ENCODE results near the gene ADAMTS2. TPM values are rescaled to one million over a fixed set of nuclear protein-coding genes. Genes with fewer than 3 reads are reported as not detected.

Gene ADAMTS2
- total and polyA plus RNA-seq, 2 of the 8 experiments (the other 6 are each of a cell fraction or from before 2014, with no cell fraction given): 6.6 to 7.3 TPM

GRCh38 chr5:179168664-179169063 is 176.6 kb downstream of the ADAMTS2 start:
- no peak overlapping the region for H2BK15ac ChIP-seq (ENCODE audit: low read length)
- H3K79me1 ChIP-seq (ENCODE audit: low read depth, low read length): no peaks in the 10 kb centered on the region
- H3K4me3 ChIP-seq (ENCODE audit: extremely low read depth in 1 of 4, insufficient read depth in 2 of 4, low read depth in 3 of 4, low read length in 4 of 4): no peak overlapping the region
- H4K5ac ChIP-seq (ENCODE audit: insufficient read length, low read depth, low read length): no peak overlapping the region
- no peak overlapping the region for H2BK12ac ChIP-seq (ENCODE audit: low read depth, low read length)
- H3K56ac ChIP-seq (replicated peaks; ENCODE audit: insufficient read length, low read depth, low read length): no peak overlapping the region
- no peak overlapping the region for H2AFZ ChIP-seq (ENCODE audit: low read length)
- no peak for FAIRE-seq
- no peak overlapping the region for H2BK20ac ChIP-seq (ENCODE audit: low read length)
- H4K91ac ChIP-seq (replicated peaks; ENCODE audit: insufficient read length, low read length): no peak overlapping the region
- no peak overlapping the region for H4K8ac ChIP-seq (ENCODE audit: extremely low read depth, insufficient read depth, low read length)
- H3K4me1 ChIP-seq (replicated peaks in 1 of 4; ENCODE audit: control insufficient read depth in 3 of 4, insufficient read depth in 4 of 4, low read length in 3 of 4): no peaks in the 10 kb centered on the region; a peak in 1 of 7 replicates
- no peaks in the 10 kb centered on the region for H4K20me1 ChIP-seq (replicated peaks in 1 of 2; ENCODE audit: control insufficient read depth in 1 of 2, insufficient read depth in 2 of 2, low read length in 2 of 2)
- no peak overlapping the region for H3K14ac ChIP-seq (ENCODE audit: insufficient read length)
- H2AK5ac ChIP-seq (ENCODE audit: low read depth, low read length): no peak overlapping the region
- no peaks in the 10 kb centered on the region for H3K79me2 ChIP-seq (ENCODE audit: control insufficient read depth in 1 of 2, insufficient read depth in 2 of 2, low read length in 2 of 2)
- 0 out of 4 replicates have a peak, but pooled peaks cover 0 to 2% of the 10 kb centered on the region in 2 experiments for H3K9me3 ChIP-seq (ENCODE audit: insufficient read depth in 2 of 2, low read depth in 1 of 2, low read length in 1 of 2)
- no peak overlapping the region for H3K4me2 ChIP-seq (ENCODE audit: insufficient read depth in 1 of 2, low read depth in 2 of 2, low read length in 2 of 2)
- 66% methylated on average over 6 of the region's 6 CpGs; no CpG with 5 or more reads in 1 of the 2 experiments for WGBS, 2 experiments (ENCODE audit: extremely low coverage in 1 of 2, insufficient coverage in 1 of 2, insufficient read length in 1 of 2, insufficient replicate concordance in 2 of 2, low coverage in 1 of 2, low lambda C conversion rate in 2 of 2, missing lambda C conversion rate in 1 of 2)
- H2BK5ac ChIP-seq (ENCODE audit: low read depth, low read length): no peak overlapping the region
- no peak overlapping the region for H3K4ac ChIP-seq (replicated peaks; ENCODE audit: insufficient read length, low read depth, low read length)
- no peak for TF ChIP-seq KDM1A (IDR thresholded peaks at IDR 0.05; ENCODE audit: borderline replicate concordance, low read length)
- TF ChIP-seq JUND (IDR thresholded peaks at IDR 0.05; ENCODE audit: low read length): no peak
- TF ChIP-seq, protein P1, sequence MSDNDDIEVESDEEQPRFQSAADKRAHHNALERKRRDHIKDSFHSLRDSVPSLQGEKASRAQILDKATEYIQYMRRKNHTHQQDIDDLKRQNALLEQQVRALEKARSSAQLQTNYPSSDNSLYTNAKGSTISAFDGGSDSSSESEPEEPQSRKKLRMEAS (IDR thresholded peaks at IDR 0.05): no peak
- TF ChIP-seq TBP (IDR thresholded peaks at IDR 0.05; ENCODE audit: low read depth, low read length): no peak
- H3K27ac ChIP-seq (ENCODE audit: low read depth, low read length): no peak overlapping the region
- no peaks in the 10 kb centered on the region for H3K36me3 ChIP-seq (ENCODE audit: control insufficient read depth in 2 of 4, insufficient read depth in 4 of 4, low read length in 3 of 4)
- CTCF ChIA-PET (ENCODE audit: partially characterized antibody): interaction anchor here (0.7 to 7.4 kb wide), 10 partner anchors 13 to 325 kb away, joined by 3 to 94 read pairs (median 6); no protein-coding TSS in a partner anchor
- no peaks in the 10 kb centered on the region; a peak in 1 of 7 replicates for H3K27me3 ChIP-seq (replicated peaks in 1 of 4; ENCODE audit: control insufficient read depth in 3 of 4, extremely low read depth in 1 of 4, insufficient read depth in 3 of 4, low read length in 3 of 4)
- H2BK120ac ChIP-seq (replicated peaks; ENCODE audit: low read depth, low read length): no peak overlapping the region
- H3K23me2 ChIP-seq (ENCODE audit: low read depth, low read length): no peaks in the 10 kb centered on the region; the same call in 1 of the 2 replicates
- no peak overlapping the region for H3K18ac ChIP-seq (ENCODE audit: extremely low read depth, low read length)
- H3K9ac ChIP-seq (replicated peaks in 1 of 4; ENCODE audit: extremely low read depth in 1 of 4, low read depth in 3 of 4, low read length in 3 of 4): no peak overlapping the region
- DNase-seq (ENCODE audit: low read depth in 1 of 2, low spot score in 2 of 2): no peak
- POLR2A ChIA-PET (ENCODE audit: partially characterized antibody): no interaction called here
- no peak overlapping the region for H3K23ac ChIP-seq (ENCODE audit: insufficient read length)
